Measurements from ENCODE around the gene APOBEC3F.
"Not testable (repeated sequence)": the region's sequence is repeated elsewhere in the genome, so short reads cannot be mapped to it uniquely, and the experiment has no call there.

DNA sequence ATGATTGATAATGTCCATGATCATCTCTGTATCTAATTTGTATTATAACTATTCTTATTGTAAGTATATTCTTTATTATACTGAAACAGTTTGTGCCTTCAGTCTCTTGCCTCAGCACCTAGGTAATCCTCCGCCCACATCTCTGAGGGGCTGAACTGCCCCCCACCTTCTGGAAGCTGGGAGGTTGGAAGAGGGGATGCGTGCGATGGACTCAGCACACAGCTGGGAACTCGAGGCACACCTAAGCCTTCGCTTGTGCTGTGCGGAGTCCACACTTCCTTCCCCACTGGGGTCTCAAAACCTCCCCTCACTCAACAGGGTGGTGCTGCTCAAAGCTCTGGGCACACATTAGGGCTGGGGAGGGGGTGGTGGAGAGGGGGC is 27.1 kb upstream of the APOBEC3F start:
- TF ChIP-seq POLR2A (IDR thresholded peaks at IDR 0.05), result not testable (repeated sequence)
- TF ChIP-seq, protein P1, sequence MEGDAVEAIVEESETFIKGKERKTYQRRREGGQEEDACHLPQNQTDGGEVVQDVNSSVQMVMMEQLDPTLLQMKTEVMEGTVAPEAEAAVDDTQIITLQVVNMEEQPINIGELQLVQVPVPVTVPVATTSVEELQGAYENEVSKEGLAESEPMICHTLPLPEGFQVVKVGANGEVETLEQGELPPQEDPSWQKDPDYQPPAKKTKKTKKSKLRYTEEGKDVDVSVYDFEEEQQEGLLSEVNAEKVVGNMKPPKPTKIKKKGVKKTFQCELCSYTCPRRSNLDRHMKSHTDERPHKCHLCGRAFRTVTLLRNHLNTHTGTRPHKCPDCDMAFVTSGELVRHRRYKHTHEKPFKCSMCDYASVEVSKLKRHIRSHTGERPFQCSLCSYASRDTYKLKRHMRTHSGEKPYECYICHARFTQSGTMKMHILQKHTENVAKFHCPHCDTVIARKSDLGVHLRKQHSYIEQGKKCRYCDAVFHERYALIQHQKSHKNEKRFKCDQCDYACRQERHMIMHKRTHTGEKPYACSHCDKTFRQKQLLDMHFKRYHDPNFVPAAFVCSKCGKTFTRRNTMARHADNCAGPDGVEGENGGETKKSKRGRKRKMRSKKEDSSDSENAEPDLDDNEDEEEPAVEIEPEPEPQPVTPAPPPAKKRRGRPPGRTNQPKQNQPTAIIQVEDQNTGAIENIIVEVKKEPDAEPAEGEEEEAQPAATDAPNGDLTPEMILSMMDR (IDR thresholded peaks at IDR 0.05), result not testable (repeated sequence)

Measured in right lobe of liver (tissue), 4 donors.